ENCODE data around the gene TMEM231.
"Not testable (repeated sequence)": the region's sequence is repeated elsewhere in the genome, so short reads cannot be mapped to it uniquely, and the experiment has no call there.

TMEM231 gene

DNA sequence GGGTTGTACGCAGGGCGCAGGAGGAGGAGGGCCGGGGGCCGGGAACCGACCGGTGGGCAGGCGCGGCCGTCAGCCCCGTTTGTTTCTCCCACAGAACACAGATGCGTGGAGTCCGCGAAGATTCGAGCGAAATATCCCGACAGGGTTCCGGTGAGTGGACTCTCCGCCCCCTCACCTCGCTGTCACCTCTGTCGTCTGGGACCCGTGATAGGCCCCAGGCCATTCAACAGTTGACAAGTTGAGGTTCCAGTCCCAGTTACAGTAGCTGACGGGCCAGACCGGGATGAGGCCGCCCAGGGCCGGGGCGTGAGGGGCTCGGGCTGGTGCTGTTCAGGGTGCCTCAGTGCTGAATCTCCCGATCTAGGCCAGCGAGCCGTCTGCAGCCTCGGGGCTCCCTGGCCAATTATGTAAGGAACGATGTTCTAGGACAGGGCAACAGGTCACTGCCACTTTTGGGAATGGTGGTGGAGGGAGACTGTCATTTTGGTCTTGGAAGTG lies 10.8 kb upstream of the TMEM231 start:
- no peak for DNase-seq (ENCODE audit: low read depth in 2 of 2)

DNA sequence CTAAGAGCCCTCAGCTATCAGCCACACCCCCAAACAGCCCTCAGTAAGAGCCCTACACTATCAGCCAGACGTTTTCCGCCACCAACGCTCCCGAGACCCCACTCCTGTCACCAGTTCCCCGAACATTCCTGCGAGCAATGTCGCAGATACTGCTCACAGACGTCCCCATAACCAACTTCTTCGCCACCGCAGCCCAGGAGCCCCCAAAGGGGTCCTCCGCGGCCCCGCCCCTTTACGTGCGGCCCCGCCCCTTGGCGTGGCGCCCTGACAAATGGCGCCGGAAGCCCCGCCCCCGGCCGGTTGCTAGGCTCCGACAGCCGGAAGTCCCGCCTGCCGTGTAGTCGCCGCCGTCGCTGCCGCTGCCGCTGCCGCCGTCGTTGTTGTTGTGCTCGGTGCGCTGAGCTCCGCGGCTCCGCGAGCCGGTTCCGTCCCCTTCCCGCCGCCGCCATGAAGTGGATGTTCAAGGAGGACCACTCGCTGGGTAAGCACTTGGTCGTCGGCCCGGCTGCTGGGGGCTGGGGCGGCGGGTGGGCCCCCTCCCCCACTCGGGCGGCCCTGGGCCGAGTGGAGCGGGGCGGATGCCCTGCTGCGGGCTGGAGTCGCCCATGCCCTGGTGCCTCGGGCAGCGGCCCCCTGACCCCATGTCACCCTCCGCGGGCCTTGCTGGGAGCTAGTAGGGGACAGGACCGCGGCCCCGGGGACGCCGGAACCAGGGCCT lies 10.1 kb upstream of the TMEM231 start, which contains the start of gene GABARAPL2:
GABARAPL2 (plus strand) TSS at position 340 of the 718 bp plus-strand sequence; CDS start at position 448, 108 bp downstream.
- DNase-seq (ENCODE audit: low read depth in 2 of 2): peak; percentile 85 to 87

DNA sequence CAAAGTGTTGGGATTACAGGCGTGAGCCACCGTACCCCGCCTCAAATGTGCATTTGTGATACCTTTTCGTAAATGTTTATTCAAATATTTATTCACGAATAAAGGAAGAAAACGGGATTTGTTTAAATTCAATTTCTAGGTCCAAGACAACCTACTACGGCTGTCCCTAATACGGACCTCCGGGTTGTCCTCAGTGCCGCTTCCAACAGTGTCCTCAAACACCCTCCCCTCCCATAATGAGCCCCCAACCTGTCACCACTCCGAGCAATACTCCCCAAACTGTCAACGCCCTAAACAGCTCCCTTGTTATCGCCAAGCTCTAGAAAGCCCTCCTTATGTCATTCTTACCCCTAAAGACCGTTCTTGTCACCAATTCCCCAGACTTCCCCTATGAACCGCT lies 9.6 kb upstream of the TMEM231 start:
- DNase-seq (ENCODE audit: low read depth in 2 of 2): no peak

DNA sequence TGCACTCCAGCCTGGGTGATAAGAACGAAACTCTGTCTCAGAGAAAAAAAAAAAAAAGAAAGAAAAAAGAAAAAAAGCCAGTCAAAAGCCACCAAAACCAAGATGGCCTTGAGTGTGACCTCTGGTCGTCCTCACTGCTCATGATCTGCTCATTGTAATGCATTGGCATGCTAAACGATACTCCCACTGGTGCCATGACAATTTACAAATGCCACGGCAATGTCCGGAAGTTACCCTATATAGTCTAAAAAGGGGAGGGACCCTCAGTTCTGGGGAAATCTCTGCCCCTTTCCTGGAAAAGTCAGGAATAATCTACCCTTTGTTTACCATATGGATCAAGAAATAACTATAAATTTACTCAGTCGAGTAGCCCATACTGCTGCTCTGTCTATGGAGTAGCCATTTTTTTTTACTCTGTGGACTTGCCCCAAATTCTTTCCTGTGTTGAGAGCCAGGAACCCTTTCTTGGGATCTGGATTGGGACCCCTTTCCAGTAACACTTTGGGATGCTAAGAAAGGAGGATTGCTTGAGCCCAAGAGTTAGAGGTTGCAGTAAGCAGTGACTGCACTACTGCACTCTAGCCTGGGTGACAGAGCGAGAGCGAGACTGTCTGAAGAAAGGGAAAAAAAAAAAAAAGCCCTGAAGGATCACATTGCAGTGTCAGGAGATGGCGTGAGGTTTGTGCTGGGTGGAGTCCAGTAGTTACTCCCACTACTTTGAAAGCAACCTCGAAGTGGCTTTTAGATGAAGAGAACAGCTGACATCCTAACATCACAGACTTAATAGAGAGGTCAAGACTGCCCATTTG lies 3.7 kb upstream of the TMEM231 start:
- no peak for DNase-seq (ENCODE audit: low read depth in 2 of 2)

DNA sequence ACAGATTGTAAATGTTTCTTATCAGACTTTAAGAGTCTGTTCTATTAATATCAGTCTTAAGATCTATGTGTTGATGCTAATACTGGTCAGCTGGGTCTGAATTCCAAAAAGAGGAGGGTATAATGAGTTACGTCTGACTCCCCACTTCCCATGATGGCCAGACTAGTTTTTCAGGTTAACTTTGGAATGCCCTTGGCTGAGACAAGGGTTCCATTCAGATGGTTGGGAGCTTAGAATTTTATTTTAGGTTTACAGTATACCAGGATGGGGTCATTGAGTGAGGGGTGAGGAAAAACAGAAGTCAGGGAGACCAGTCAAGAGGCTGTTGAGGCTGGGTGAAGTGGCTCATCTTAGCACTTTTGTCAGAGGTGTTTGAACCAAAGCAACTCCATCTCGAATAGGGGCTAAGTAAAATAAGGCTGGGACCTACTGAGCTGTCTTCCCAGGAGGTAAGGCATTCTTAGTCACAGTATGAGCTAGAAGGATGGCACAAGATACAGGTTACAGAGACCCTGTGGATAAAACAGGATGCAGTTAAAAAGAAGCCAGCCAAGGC lies 2.9 kb upstream of the TMEM231 start:
- DNase-seq (ENCODE audit: low read depth in 2 of 2): no peak

DNA sequence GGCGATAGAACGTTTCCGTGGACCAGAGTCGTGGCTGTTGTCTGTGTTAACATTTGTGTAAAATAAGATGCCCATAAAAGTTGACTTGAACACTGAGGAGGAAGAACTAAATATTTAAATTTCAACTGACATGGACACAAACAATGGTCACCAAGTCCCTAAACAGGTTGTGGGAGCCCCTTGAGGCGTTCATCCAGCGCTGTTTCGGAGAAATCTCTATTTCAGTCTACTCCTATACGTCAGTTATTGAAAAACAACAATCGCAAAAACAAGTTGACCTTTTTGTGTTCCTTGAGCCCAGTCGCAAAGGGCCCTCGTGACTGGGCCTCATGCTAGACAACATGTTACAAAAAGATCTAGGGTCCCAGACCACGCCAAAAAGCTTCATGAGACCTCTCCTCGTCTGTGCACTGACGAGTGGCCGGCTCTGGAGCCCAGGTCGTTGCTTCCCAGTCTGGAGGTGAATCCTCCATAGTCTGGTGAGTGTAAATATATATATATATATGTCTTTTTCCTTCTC lies 439 bp upstream of the TMEM231 start:
- no peak for DNase-seq (ENCODE audit: low read depth in 2 of 2)

DNA sequence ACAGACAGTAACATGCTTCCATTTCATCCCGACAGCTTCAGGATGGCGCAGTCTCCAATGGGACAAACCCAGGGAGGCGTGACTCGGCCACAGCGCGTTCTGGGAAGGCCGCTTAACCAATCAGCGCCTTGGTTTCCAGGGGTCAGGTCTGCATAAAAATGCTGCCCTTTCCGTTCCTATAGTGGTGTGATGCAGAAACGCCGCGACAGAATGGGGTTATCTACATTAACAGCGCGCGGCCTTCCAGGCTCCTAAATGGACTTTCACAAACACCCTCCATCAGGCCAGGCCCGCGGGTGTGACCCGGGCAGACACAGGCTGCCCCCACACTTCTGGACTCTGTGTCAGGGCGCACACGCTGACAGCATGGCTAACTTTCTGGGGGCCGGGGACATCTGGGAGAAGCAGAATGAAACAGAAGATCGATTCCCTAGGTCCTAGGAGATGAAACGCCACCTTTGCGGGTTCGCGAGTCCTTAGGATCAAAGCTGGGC lies 792 bp downstream of the TMEM231 start:
- DNase-seq (ENCODE audit: low read depth in 2 of 2): no peak

DNA sequence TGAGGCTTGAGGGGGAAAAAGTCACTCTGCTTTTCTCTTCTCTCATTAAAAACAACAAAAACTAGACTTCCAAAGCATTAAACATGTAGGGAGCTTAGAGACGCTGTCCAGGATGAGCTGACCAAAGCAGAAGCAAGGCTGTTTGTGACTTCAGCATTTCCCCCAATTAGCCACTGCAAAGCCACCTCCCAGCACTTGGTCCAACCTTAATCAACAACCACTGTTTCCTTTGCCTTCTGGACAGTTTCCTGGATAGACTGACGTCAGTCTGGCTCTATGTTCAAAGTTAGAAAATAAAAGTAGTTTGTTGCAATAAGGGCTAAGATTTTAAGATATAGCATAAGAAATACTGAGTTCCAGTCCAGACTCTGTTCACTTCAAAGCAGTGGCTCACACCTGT lies 3.1 kb downstream of the TMEM231 start:
- no peak for DNase-seq (ENCODE audit: low read depth in 2 of 2)

DNA sequence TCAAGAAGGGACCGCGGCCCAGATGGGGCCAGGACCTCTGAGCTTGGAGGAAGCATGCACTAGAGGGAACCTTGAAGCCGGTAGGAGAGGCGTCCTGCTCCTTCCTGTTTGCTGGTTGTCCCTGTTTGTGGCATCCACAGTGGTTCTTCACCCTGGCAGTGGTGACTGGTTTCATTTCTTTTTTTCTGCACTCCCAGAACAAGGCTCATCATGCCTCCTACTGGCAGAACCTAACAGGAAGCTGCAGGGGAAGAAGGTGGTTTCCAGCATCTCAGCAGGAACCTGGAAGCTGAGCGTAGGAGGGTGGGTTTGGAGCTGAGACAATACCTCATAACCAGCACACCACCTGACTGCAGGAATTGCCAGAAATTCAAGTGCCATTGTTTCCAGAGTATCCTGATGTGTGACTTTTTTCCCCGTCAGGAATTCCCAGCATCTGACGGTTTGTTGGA lies 5.8 kb downstream of the TMEM231 start:
- DNase-seq (ENCODE audit: low read depth in 2 of 2): peak in 1 of 2 donors; percentile 4

DNA sequence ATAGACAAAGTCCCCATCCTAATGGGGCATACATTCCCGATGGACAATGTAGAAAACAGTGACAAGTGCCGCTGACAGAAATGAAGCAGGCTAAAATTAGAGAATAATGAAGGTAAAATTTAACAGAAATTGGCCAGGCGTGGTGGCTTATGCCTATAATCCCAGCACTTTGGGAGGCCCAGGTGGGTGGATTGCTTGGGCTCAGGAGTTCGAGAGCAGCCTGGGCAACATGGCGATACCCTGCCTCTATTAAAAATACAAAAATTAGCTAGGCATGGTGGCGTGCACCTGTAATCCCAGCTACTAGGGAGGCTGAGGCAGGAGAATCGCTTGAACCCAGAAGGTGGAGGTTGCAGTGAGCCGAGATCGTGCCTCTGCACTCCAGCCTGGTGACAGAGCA lies 7.6 kb downstream of the TMEM231 start:
- DNase-seq (ENCODE audit: low read depth in 2 of 2): not testable (repeated sequence)

DNA sequence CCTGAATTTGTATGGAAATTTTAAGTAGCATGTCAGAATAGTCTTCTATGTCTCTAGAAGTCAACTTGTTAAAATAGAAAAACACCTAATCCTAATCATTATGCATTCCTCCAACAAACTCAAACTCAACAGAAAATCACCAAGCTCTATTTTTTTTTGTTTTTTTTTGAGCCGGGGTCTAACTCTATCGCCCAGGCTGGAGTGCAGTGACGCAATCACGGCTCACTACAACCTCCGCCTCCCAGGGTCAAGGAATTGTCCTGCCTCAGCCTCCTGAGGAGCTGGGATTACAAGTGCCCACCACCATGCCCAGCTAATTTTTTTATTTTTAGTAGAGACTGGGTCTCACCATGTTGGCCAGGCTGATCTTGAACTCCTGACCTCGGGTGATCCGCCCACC lies 9.8 kb downstream of the TMEM231 start:
- no peak for DNase-seq (ENCODE audit: low read depth in 2 of 2)

DNA sequence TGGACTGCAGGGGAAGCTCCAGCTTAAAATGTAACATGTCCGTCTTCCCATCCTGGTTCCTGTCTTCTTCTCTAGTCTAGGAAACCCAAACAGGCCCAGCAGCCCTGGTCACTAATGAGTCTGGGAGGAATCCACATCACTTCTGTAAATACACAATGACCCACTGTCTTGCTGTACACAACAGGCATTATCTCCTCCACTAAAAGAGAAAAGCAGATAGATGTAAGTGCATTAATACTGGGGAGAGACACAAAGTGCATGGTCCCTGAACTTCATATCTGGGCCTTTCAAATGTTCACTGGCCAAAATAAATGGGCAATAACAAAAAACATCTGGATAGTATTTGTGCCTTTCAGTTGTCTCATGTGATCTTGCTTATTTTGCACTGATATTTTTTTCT lies 10.2 kb downstream of the TMEM231 start:
- not testable (repeated sequence) for DNase-seq (ENCODE audit: low read depth in 2 of 2)

DNA sequence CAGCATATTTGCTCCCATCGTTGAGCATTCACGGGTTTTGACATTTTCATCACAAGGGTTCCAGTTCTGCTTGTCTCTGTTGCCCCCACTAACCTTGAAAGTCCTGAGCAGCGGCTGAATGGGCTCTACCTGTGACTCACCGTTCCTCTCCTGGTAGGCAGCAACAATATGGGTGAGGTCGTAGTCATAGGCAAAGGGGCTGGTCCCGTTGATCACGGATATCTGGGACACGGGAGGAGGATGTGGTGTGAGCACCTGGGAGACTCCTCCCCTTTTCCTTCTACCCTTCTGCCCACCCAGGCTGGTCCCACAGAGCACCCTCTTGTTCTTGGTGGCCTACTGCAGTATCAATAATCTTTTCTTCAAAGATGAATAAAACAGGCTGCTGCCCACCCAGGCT lies 13.6 kb downstream of the TMEM231 start:
- DNase-seq (ENCODE audit: low read depth in 2 of 2): not testable (repeated sequence)

DNA sequence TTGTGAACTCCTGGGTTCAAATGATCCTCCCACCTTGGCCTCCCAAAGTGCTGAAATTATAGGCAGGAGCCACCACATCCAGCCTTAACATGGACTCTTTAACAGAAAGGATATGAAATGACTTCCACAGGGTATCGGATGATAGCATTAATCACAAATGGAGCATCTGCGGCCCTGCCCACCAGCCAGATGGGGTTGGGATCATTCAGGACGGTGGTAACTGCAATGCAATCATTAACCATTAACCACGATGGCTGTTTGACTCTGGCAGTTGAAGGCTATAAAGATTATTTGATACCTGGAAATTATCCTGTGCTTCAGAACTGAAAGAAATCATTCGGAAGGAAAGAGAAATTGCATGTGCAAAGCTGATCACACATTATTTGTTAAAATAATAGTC lies 14.8 kb downstream of the TMEM231 start:
- no peak for DNase-seq (ENCODE audit: low read depth in 2 of 2)

DNA sequence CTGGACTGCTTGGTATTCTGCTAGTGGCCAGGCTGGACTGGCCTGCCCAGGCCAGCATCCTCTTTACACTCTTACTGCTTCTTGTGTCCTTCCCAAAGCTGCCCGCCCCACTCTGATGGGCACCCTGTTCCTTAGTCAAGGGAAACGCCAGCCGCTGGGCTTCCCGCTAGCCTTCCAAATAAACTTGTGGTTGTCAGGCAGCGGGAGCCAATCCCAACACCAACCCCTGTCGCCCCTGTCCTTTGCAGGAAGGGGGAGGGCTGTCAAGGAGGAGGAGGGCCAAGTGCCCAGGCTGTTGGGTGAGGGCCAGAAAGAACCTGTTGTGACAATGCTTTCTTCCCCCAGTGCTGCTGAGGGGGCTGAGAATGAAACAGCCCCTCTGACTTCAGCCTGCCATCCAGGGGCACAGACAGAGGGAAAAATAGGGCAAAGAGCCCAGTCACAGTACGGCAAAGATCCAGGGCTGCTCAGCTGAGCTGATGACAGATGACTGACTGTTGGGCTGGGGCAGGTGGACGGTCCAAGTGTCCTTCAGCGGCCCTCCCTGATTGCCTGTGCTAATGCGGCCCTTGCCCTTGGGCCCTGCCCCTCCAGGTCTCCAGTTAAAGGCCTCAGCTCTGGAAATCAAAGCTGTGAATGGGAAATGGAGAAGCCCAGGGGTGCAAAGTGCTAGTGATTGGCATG lies 17.0 kb downstream of the TMEM231 start:
- DNase-seq (ENCODE audit: low read depth in 2 of 2): not testable (repeated sequence)

DNA sequence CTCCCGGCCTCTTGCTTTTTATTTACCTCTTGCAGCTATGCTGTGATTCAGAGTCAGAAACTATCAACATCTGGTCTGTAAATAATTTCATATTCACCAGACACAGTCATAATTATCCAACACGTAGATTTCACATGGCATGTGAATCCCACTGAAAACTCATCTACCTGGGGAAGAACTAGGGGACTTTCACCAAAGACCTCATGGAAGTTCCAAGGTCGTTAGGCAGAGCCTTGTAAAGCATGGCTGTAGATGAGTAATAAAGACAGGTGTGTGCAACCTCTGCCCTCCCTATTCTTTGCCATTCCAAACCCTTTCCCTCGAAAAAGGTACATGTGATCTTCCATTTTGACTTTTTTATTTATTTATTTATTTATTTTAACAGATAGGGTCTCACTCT lies 18.3 kb downstream of the TMEM231 start:
- DNase-seq (ENCODE audit: low read depth in 2 of 2): no peak

DNA sequence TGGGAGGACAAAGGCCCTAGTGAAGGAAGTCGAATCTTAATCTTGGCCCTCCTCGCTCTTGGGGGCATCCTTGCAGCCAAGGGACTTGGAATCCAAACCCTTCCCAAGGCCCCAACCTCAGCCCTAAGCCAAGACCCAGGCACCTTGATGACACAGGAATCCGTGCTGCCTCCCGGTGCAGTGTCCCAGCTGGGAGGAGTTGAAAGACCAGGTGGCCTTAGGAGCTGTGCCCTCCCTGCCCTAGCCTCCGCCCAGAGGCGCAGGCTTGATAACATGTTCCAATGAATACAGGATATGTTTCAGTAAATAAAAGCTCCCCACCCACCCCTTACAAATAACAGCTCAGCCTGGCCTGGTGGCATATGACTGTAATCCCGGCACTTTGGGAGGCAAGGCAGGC lies 20.2 kb downstream of the TMEM231 start, which contains the start of gene CHST5:
CHST5 (minus strand) TSS at position 208 of the 400 bp plus-strand sequence. CDS start 5,724 bp downstream, outside the sequence.
- no peak for DNase-seq (ENCODE audit: low read depth in 2 of 2)

DNA sequence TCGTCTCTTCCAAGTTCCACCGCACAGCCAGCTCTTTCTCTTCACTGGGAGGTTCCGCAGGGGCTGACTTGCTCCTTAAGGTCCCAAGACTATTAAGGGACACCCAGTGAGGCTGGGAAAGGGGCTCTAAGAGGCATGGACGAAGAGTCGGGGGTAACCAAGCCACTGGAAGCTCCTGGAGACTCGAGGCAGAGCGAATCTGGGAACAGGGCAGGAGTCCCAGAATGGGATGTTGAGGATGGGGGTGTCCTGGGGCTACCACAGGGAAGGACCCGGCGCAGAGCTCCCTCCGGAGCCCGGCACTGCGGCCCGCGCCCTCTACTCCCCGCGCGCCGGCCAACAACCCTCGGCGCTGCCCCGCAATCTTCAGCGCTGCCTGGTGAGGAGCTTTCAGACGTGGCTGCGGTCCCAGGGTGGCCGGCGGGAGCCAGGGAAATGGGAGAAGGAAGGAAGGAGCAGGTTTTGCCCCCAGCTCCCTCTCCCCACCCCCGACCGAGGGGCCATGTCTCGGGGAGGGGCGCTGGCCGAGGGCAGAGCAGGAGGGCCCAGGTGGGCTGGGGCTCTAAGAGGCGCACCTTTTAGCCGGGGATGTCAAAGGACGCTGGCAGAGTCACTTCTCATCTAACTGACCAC lies 20.7 kb downstream of the TMEM231 start:
- no peak for DNase-seq (ENCODE audit: low read depth in 2 of 2)

DNA sequence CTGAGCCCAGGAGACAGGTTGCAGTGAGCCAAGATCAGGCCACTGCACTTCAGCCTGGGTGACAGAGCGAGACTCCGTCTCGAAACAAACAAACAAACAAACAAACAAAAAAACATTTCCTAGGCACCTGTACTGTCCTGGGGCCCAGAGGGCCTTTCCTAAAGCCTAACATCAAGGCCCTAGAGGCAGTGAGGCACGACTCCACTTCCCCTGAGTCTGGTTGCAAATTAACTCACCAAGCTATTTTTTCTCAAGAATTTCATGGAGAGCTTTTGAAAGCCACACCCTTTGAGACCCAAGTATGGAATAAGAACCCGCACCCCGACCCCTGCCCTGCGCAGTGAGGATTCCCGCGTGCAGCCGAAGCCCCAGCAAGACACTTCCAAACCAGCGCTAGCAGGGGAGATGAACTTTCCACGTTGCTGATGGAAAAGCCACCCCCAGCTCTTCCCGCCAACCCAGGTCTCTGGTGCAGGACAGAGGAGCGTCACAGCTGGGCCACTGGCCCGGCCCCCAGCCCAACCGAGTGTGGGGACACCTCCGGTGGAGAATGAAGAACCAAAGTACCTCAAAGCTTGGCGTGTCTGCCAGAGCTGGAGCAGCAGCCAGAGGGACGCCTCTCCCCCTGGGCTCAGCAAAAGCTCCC lies 21.4 kb downstream of the TMEM231 start:
- no peak for DNase-seq (ENCODE audit: low read depth in 2 of 2)

DNA sequence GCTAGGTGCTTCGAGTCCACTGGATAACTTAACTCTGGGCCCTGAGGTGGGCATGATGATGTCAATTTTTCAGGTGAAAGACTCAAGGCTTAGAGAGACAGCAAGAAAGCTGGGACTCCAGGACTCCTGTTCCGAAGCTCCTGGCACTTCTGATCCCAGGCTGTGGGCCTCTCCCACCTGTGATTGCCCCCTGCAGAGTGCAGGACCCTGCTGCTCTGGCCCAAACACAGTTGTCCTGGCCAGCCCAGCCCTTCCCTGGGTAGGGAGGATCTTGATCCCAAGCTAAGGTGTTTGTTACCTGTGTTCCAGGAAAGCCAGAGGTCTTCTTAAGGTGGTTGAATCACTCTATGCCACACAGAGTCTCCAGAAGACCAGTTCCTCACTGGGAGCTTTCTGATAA lies 23.3 kb downstream of the TMEM231 start:
- DNase-seq (ENCODE audit: low read depth in 2 of 2): no peak

All from activated CD4-positive, alpha-beta T cell treated with anti-CD3 and anti-CD28 coated beads for 24 hours (primary cell).